Measurements from ENCODE around the gene DUXB.

Gene DUXB, protein sequence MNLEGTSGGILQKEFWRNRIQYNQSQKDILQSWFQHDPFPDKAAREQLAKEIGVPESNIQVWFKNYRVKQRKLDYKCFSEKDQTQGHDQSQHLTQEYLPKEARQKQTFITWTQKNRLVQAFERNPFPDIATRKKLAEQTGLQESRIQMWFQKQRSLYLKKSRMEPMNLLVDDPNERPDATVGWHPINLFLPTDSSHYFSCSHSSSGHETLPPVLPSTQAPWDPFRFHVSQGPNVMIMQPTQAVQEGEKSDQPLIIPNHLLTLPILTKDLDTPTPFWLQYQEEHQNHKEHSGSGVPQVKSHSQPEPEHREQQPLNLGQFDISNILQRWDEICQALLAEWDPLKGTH

DNA sequence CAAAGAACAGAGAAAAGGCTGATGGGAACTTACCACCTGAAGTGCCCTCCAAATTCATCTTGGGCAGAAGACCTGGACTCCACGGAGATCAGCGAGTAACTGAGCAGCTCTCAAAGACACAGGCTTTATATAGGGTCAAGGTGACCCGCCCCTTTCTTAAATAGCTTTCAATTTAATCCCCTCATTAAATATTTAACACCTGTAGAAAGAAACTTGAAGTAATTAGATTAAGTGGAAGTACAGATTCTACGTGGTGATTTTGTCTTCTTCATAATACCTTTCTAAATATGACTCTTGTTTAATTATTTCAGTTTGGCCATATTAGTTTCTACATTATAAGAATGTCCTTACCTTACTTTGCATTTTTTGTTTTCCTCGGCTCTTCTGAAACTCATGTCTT is at the start of gene DUXB:
DUXB (minus strand) TSS at position 101 of the 400 bp plus-strand sequence; CDS start at position 58, 43 bp downstream.
- intact Hi-C loops (cut with DNase I; ENCODE audit: low total_unique reads), result no loop called here
- H3K27ac ChIP-seq, result no peak within 1 kb of the TSS
- DNase-seq, result no peak
- H3K36me3 ChIP-seq, result no peaks in the 10 kb centered on the region
- no peaks in the 10 kb centered on the region for H3K4me1 ChIP-seq
- H3K9me3 ChIP-seq, result no peaks in the 10 kb centered on the region
- no peaks in the 10 kb centered on the region for H3K27me3 ChIP-seq
- H3K4me3 ChIP-seq, result no peak within 1 kb of the TSS
- no peak for TF ChIP-seq CTCF (IDR thresholded peaks at IDR 0.05)

GRCh38 chr16:75750528-75750927 is 49.3 kb upstream of the DUXB start:
- no peak for TF ChIP-seq CTCF (IDR thresholded peaks at IDR 0.05)
- intact Hi-C loops (cut with DNase I; ENCODE audit: low total_unique reads), result loop anchor here (10.0 kb wide), 1 partner anchor 556 kb away; no protein-coding TSS in a partner anchor
- Histone ChIP-seq H3K27me3 (no peaks in the 10 kb centered on the region), H3K4me1 (no peaks in the 10 kb centered on the region), H3K27ac (no peak overlapping the region), H3K9me3 (no peaks in the 10 kb centered on the region), H3K4me3 (no peak overlapping the region), H3K36me3 (no peaks in the 10 kb centered on the region)
- no peak for DNase-seq

GRCh38 chr16:75746359-75746758 is 45.1 kb upstream of the DUXB start:
- intact Hi-C loops (cut with DNase I; ENCODE audit: low total_unique reads), result no loop called here
- no peaks in the 10 kb centered on the region for H3K27me3 ChIP-seq
- no peaks in the 10 kb centered on the region for H3K9me3 ChIP-seq
- no peaks in the 10 kb centered on the region for H3K4me1 ChIP-seq
- H3K4me3 ChIP-seq, result no peak overlapping the region
- H3K36me3 ChIP-seq, result no peaks in the 10 kb centered on the region
- no peak overlapping the region for H3K27ac ChIP-seq
- TF ChIP-seq CTCF (IDR thresholded peaks at IDR 0.05), result no peak
- DNase-seq, result no peak

- H3K36me3 ChIP-seq, result no peaks in the 10 kb centered on the region
- intact Hi-C loops (cut with DNase I; ENCODE audit: low total_unique reads), result no loop called here
Measured at GRCh38 chr16:75745823-75746222, 44.6 kb upstream of the DUXB start.

GRCh38 chr16:75745242-75745641 is 44.0 kb upstream of the DUXB start:
- Histone ChIP-seq H3K27me3 (no peaks in the 10 kb centered on the region), H3K4me1 (no peaks in the 10 kb centered on the region), H3K27ac (no peak overlapping the region), H3K9me3 (no peaks in the 10 kb centered on the region), H3K4me3 (no peak overlapping the region), H3K36me3 (no peaks in the 10 kb centered on the region)
- intact Hi-C loops (cut with DNase I; ENCODE audit: low total_unique reads), result no loop called here
- no peak for DNase-seq
- TF ChIP-seq CTCF (IDR thresholded peaks at IDR 0.05), result no peak

More at GRCh38 chr16:75745823-75746222, 44.6 kb upstream of the DUXB start:
- TF ChIP-seq CTCF (IDR thresholded peaks at IDR 0.05), result no peak
- Histone ChIP-seq H3K4me3 (no peak overlapping the region), H3K9me3 (no peaks in the 10 kb centered on the region), H3K27me3 (no peaks in the 10 kb centered on the region), H3K27ac (no peak overlapping the region), H3K4me1 (no peaks in the 10 kb centered on the region)
- DNase-seq, result no peak

Measured in tibial artery (tissue), 4 donors.